DND-41 (cell line): ENCODE results near the gene SLC22A12.

Source experiments
- ATAC-seq: fragments of 200-7000 bp; cut with Tn5 transposase; 3 replicates; pipeline ENCODE4 v1.9.1; 2021; ENCODE audit warnings: low read depth; ENCODE audit not compliant: insufficient read depth
- DNase-seq: peaks from one replicate; pipeline ENCODE4 v3.0.0-alpha.2; 2020
- H2AFZ ChIP-seq: 2 replicates; pipeline ENCODE4 v1.6.0; 2012; ENCODE audit warnings: low read depth, low read length
- H3K27ac ChIP-seq: 2 replicates; pipeline ENCODE4 v1.5.1; 2012; ENCODE audit warnings: low read length, inconsistent platforms
- H3K27me3 ChIP-seq: fragments of 200-600 bp; sonication (generic); 2 replicates; pipeline ENCODE4 v1.6.0; 2012; ENCODE audit warnings: low read length, mild to moderate bottlenecking, inconsistent platforms; ENCODE audit not compliant: insufficient read depth, poor library complexity
- H3K36me3 ChIP-seq: 2 replicates; pipeline ENCODE4 v1.5.1; 2012; ENCODE audit warnings: low read length, inconsistent platforms; ENCODE audit not compliant: insufficient read depth
- H3K4me1 ChIP-seq: 2 replicates; pipeline ENCODE4 v1.5.1; 2012; ENCODE audit warnings: mild to moderate bottlenecking, low read length; ENCODE audit not compliant: insufficient read depth
- H3K4me2 ChIP-seq: 2 replicates; pipeline ENCODE4 v1.6.0; 2012; ENCODE audit warnings: mild to moderate bottlenecking, moderate library complexity, low read length, inconsistent platforms; ENCODE audit not compliant: insufficient read depth
- H3K4me3 ChIP-seq, 2 experiments: fragments of 200-600 bp in 1 of 2; shearing (Covaris generic) in 1 of 2; 2 replicates each; pipeline ENCODE4 v1.5.1; 2012 to 2016; ENCODE audit warnings: inconsistent platforms in 2 of 2, low read length in 2 of 2, mild to moderate bottlenecking in 2 of 2, low read depth in 1 of 2, moderate library complexity in 1 of 2
- H3K79me2 ChIP-seq: 2 replicates; pipeline ENCODE4 v1.6.0; 2012; ENCODE audit warnings: low read length, inconsistent platforms; ENCODE audit not compliant: insufficient read depth
- H3K9ac ChIP-seq: 2 replicates; pipeline ENCODE4 v1.6.0; 2012; ENCODE audit warnings: low read depth, mild to moderate bottlenecking, inconsistent platforms, low read length, moderate library complexity
- H3K9me3 ChIP-seq: 2 replicates; pipeline ENCODE4 v1.5.1; 2012; ENCODE audit warnings: low read length, moderate library complexity, mild to moderate bottlenecking, inconsistent platforms; ENCODE audit not compliant: insufficient read depth, severe bottlenecking
- H4K20me1 ChIP-seq: 2 replicates; pipeline ENCODE4 v1.6.0; 2012; ENCODE audit warnings: low read length; ENCODE audit not compliant: insufficient read depth
- EZH2 ChIP-seq: IDR thresholded peaks from 3 replicates; pipeline ENCODE4 v1.6.1; 2012; ENCODE audit warnings: borderline replicate concordance, low read depth, mild to moderate bottlenecking, moderate library complexity, low read length, inconsistent platforms; ENCODE audit not compliant: severe bottlenecking
- TF ChIP-seq, protein P1 (sequence below): IDR thresholded peaks from 2 replicates; pipeline ENCODE4 v1.5.1; 2012; ENCODE audit warnings: borderline replicate concordance, low read length, moderate library complexity, mild to moderate bottlenecking; ENCODE audit not compliant: poor library complexity, severe bottlenecking; ENCODE audit errors: extremely low read depth

The SLC22A12 gene

DNA sequence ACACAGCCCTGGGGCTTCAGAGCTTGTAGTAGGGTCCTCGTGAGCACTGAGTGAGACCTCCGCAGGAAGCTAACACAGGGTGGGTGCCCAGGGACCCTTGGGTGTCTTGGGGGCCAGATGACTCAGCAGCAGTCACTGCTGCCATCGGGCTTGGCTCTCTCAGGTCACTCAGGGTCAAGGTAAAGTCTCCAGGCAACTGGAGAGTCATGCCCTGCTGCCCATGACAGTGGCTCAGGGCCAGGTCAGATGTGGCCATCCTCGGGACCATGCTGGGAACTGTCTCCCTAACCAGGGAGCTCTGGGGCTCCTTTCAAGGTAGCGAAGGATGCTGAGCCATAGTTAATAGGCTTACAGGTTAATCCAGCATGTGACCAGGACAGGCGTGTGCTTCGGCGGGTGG lies 44.4 kb upstream of the SLC22A12 start:
- H3K27ac ChIP-seq = no peak overlapping the region
- no peaks in the 10 kb centered on the region for H3K9me3 ChIP-seq
- no peaks in the 10 kb centered on the region for H3K79me2 ChIP-seq
- H3K4me1 ChIP-seq = no peaks in the 10 kb centered on the region
- peaks cover 4% of the 10 kb centered on the region for H3K27me3 ChIP-seq
- ATAC-seq = no peak
- H3K4me2 ChIP-seq = no peak overlapping the region
- no peak overlapping the region for H2AFZ ChIP-seq
- H3K9ac ChIP-seq = no peak overlapping the region
- TF ChIP-seq EZH2 = no peak
- TF ChIP-seq, protein P1, sequence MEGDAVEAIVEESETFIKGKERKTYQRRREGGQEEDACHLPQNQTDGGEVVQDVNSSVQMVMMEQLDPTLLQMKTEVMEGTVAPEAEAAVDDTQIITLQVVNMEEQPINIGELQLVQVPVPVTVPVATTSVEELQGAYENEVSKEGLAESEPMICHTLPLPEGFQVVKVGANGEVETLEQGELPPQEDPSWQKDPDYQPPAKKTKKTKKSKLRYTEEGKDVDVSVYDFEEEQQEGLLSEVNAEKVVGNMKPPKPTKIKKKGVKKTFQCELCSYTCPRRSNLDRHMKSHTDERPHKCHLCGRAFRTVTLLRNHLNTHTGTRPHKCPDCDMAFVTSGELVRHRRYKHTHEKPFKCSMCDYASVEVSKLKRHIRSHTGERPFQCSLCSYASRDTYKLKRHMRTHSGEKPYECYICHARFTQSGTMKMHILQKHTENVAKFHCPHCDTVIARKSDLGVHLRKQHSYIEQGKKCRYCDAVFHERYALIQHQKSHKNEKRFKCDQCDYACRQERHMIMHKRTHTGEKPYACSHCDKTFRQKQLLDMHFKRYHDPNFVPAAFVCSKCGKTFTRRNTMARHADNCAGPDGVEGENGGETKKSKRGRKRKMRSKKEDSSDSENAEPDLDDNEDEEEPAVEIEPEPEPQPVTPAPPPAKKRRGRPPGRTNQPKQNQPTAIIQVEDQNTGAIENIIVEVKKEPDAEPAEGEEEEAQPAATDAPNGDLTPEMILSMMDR = no peak
- H3K4me3 ChIP-seq = no peak overlapping the region
- no peak for DNase-seq
- no peaks in the 10 kb centered on the region; the same call in 1 of the 2 replicates for H4K20me1 ChIP-seq
- H3K36me3 ChIP-seq = no peaks in the 10 kb centered on the region

DNA sequence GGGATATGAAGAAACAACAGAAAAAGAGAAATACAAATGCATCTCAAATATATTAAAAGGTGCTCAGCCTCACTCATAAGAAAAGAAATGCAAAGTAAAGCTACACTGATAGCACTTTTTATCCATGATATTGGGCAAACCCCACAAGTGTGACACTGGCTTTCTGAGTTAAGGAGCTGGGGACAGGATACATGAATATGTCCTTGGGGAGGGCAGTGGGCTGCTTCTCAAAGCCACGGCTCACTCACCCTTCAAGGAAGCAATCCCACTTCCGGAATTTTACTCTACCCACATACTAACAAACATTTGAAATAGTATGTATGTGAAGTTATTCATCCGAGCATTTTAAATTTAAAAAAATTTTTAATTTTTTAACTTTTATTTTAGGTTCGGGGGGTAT lies 41.1 kb upstream of the SLC22A12 start:
- H3K27ac ChIP-seq = no peak overlapping the region
- no peaks in the 10 kb centered on the region; the same call in 1 of the 2 replicates for H4K20me1 ChIP-seq
- TF ChIP-seq EZH2 = no peak
- TF ChIP-seq, protein P1 = no peak
- DNase-seq (no peak), ATAC-seq (peak; percentile 53; the same call in 1 of the 3 replicates)
- H3K4me2 ChIP-seq = no peak overlapping the region
- H3K79me2 ChIP-seq = no peaks in the 10 kb centered on the region
- H3K36me3 ChIP-seq = no peaks in the 10 kb centered on the region
- peaks cover 3% of the 10 kb centered on the region for H3K9me3 ChIP-seq
- no peak overlapping the region for H2AFZ ChIP-seq
- no peaks in the 10 kb centered on the region for H3K4me1 ChIP-seq
- peaks cover 4% of the 10 kb centered on the region for H3K27me3 ChIP-seq
- no peak overlapping the region for H3K9ac ChIP-seq
- no peak overlapping the region for H3K4me3 ChIP-seq

DNA sequence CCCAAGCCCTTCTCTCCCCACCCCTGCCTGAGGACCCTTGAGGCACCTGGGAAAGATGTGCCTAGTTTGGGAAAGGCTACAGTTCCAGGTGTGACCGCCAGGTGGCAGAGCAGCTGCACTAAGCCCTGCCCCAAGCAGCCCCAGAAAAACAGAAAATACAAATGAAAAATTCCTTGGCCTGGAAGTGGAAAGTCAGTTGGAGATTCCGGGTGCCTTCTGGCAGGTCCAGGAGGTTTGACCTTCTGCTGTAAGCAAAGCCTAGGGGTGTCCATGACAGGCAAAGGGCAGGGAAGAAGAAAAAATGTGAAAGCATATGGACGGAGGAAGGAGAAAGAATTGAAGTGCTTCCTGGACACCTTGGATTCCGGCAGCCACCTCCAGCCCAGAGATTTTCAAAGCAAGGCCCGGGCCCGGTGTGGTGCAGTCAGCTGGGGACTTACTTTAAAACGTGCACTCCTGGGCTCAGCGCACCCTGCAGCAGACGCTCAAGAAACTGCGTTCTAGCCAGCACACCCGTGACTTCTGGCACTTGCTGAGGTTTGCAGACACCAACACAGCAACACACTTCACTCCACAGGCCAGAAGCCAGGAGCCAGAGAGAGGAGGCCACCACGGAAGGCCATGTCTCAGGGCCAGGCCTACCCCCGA lies 37.3 kb upstream of the SLC22A12 start:
- peak; percentile 55; the same call in 2 of the 3 replicates for ATAC-seq

More for the DNA sequence above, 37.3 kb upstream of the SLC22A12 start:
- H3K4me3 ChIP-seq = no peak overlapping the region
- H3K27me3 ChIP-seq = no peaks in the 10 kb centered on the region
- H3K4me1 ChIP-seq = no peaks in the 10 kb centered on the region
- TF ChIP-seq, protein P1 = peak; percentile 93
- TF ChIP-seq EZH2 = no peak
- H3K79me2 ChIP-seq = no peaks in the 10 kb centered on the region
- peaks cover 3% of the 10 kb centered on the region for H3K9me3 ChIP-seq
- no peaks in the 10 kb centered on the region; the same call in 1 of the 2 replicates for H4K20me1 ChIP-seq
- H3K36me3 ChIP-seq = no peaks in the 10 kb centered on the region
- no peak overlapping the region for H2AFZ ChIP-seq
- no peak overlapping the region for H3K9ac ChIP-seq
- H3K4me2 ChIP-seq = no peak overlapping the region
- DNase-seq = peak; percentile 53
- H3K27ac ChIP-seq = no peak overlapping the region
